ENCODE measurements around the gene ADGRV1. TPM values are rescaled to one million over a fixed set of nuclear protein-coding genes. Genes with fewer than 3 reads are reported as not detected.

The ADGRV1 gene
- total RNA-seq, 1 experiment from 2014 or later = 64.8 TPM

- Histone ChIP-seq H2AK5ac (ENCODE audit: insufficient read length, low read length) (no peak overlapping the region), H4K91ac (ENCODE audit: insufficient read length, low read depth, low read length) (no peak overlapping the region), H2BK120ac (ENCODE audit: low read depth, low read length, poor library complexity, severe bottlenecking) (no peak overlapping the region), H3K23ac (ENCODE audit: insufficient read length, low read depth, low read length) (no peak overlapping the region), H4K8ac (replicated peaks; ENCODE audit: insufficient read length, low read depth, low read length) (no peak overlapping the region), H3T11ph (ENCODE audit: low read length) (no peak overlapping the region), H2BK5ac (ENCODE audit: insufficient read length, low read length) (no peak overlapping the region), H2BK15ac (ENCODE audit: low read depth, low read length) (no peak overlapping the region), H4K5ac (ENCODE audit: insufficient read length, low read depth, low read length) (no peak overlapping the region), H3K23me2 (ENCODE audit: insufficient read length, low read depth, low read length, poor library complexity, severe bottlenecking) (no peaks in the 10 kb centered on the region), H3K18ac (ENCODE audit: insufficient read length, low read depth, low read length) (no peak overlapping the region), H3K4ac (ENCODE audit: low read depth, low read length) (no peak overlapping the region), H3K4me2 (ENCODE audit: insufficient read depth, insufficient read length, low read length) (no peak overlapping the region), H3K27ac (ENCODE audit: insufficient read length, low read depth, low read length) (no peak overlapping the region), H2BK20ac (ENCODE audit: low read depth, low read length, poor library complexity, severe bottlenecking) (no peak overlapping the region), H3K79me1 (ENCODE audit: insufficient read depth, low read depth, low read length, poor library complexity, severe bottlenecking) (no peaks in the 10 kb centered on the region), H3K56ac (ENCODE audit: insufficient read length, low read depth, low read length) (no peak overlapping the region), H4K20me1 (ENCODE audit: control insufficient read depth, insufficient read depth, insufficient read length) (no peaks in the 10 kb centered on the region), H3K79me2 (ENCODE audit: insufficient read depth, low read length) (no peaks in the 10 kb centered on the region), H3K4me1 (ENCODE audit: insufficient read depth, low read length) (no peaks in the 10 kb centered on the region), H3K14ac (ENCODE audit: insufficient read depth, low read length) (no peak overlapping the region), H3K9ac (ENCODE audit: extremely low read depth, insufficient read length, low read length) (no peak overlapping the region), H3K27me3 (ENCODE audit: insufficient read depth, low read length) (no peaks in the 10 kb centered on the region), H2AFZ (ENCODE audit: low read length) (no peak overlapping the region), H2BK12ac (ENCODE audit: insufficient read length, low read depth, low read length) (no peak overlapping the region), H3K9me3 (ENCODE audit: control insufficient read depth, low read depth, low read length) (no peaks in the 10 kb centered on the region)
- no peak for TF ChIP-seq CTCF (conservative IDR thresholded peaks at IDR 0.05)
- Mint-ChIP-seq H3K36me3 (ENCODE audit: insufficient read depth in 1 of 3, low read depth in 3 of 3) (peaks cover 0 to 1% (median 0%) of the 10 kb centered on the region in 3 experiments; a peak in 1 of 7 replicates), H3K9me3 (no peaks in the 10 kb centered on the region), H3K27me3 (ENCODE audit: low read depth) (no peaks in the 10 kb centered on the region), H3K27ac (peak overlapping the region in 1 of 3 experiments; percentile 59; a peak in 2 of 7 replicates), H3K4me1 (peaks cover 17 to 21% of the 10 kb centered on the region in 2 experiments), H3K4me3 (no peak overlapping the region)
- DNase-seq = no peak
- no CpG with 5 or more reads among the region's 1 CpG for WGBS (ENCODE audit: extremely low coverage, insufficient read length, low lambda C conversion rate)
These were observed 331.6 kb downstream of the ADGRV1 start for GRCh38 chr5:90890180-90890579.

All from H9 (cell line).